SK-N-MC (cell line): ENCODE data around the gene IER2.

Experiments used
- DNase-seq: peaks from one replicate; pipeline ENCODE4 v3.0.0-alpha.2; 2011; ENCODE audit warnings: low read depth, low spot score
- H3K27ac ChIP-seq: fragments of 200-600 bp; sonication (generic); 2 replicates; pipeline ENCODE4 v1.5.1; 2016; ENCODE audit warnings: mixed run types
- H3K36me3 ChIP-seq: fragments of 200-600 bp; sonication (generic); 2 replicates; pipeline ENCODE4 v1.6.1; 2017; ENCODE audit warnings: antibody characterized with exemption, low read length, mixed read lengths; ENCODE audit not compliant: insufficient read depth
- H3K4me3 ChIP-seq: fragments of 200-600 bp; sonication (generic); 2 replicates; pipeline ENCODE4 v1.5.1; 2016
- H3K9ac ChIP-seq: fragments of 200-600 bp; sonication (generic); 2 replicates; pipeline ENCODE4 v1.8.0; 2017; ENCODE audit warnings: mixed run types, mixed read lengths; ENCODE audit not compliant: insufficient read length
- H3K9me3 ChIP-seq: fragments of 200-600 bp; sonication (generic); 2 replicates; pipeline ENCODE4 v1.6.1; 2017; ENCODE audit warnings: low read depth, mild to moderate bottlenecking, antibody characterized with exemption, low read length, moderate library complexity, mixed read lengths
- EZH2 ChIP-seq: fragments of 200-600 bp; sonication (generic); IDR thresholded peaks from one replicate; pipeline ENCODE4 v1.6.1; 2017; ENCODE audit warnings: antibody characterized with exemption
- FOXP2 ChIP-seq: optimal IDR thresholded peaks from 2 replicates; pipeline ENCODE3; 2011; ENCODE audit warnings: mild to moderate bottlenecking, moderate library complexity; ENCODE audit not compliant: insufficient read depth; ENCODE audit errors: extremely low read length, control extremely low read depth
- POLR2AphosphoS5 ChIP-seq: IDR thresholded peaks from 2 replicates; pipeline ENCODE4 v1.6.1; 2012; ENCODE audit warnings: mild to moderate bottlenecking, low read depth, low read length, borderline replicate concordance

Gene IER2

DNA sequence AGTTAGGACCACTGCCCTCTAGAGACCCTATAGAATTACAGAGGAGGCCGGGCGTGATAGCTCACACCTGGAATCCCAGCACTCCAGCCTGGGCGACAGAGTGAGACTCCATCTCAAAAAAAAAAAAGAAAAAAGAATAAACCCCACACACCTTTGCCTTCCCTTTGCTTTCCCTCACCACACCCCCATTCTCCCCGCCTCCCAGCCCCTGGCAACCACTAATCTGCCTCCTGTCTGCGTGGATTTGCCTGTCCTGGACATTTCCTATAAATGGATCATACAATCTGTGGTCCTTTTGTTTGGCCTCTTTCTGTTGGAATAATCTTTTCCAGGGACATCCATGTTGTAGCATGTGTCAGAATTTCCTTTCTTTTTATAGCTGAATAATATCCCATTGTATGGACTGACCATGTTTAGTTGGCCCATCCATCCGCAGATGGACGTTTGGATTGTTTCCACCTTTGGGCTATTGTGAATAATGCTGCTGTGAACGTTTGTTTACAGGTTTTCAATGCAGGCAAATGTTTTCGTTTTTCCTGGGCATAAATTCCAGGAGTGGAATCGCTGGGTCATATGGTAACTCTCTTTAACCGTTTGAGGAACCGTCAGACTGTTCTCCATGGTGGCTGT is 16.9 kb upstream of the IER2 start:
- Histone ChIP-seq H3K4me3 (no peak overlapping the region), H3K9ac (no peak overlapping the region), H3K9me3 (no peaks in the 10 kb centered on the region), H3K36me3 (peaks cover 31% of the 10 kb centered on the region; the same call in 1 of the 2 replicates), H3K27ac (0 out of 2 replicates have a peak overlapping the region, but pooled peaks have one; percentile 13)
- TF ChIP-seq FOXP2, result no peak
- TF ChIP-seq POLR2AphosphoS5, result no peak
- TF ChIP-seq EZH2, result no peak
- DNase-seq, result no peak

DNA sequence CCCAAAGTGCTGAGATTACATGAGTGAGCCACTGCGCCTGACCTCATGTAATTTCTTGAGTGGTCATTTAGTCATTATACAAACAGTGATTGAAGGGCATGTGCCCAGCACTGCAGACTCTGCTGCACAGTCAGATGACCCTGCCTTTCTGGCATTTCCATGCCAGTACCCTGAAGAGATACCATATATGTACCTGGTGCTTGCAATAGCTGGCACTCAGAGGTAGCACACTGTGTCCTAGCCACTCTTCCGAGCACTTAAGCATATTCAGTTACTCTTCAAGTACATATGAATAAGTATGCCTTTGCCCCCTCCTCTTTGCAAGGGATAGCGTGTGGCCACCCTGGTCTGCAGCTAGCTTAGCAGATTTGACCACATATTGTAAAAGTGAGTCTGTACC is 15.6 kb upstream of the IER2 start:
- no peak for TF ChIP-seq FOXP2
- no peak for TF ChIP-seq EZH2
- TF ChIP-seq POLR2AphosphoS5, result no peak
- Histone ChIP-seq H3K9me3 (no peaks in the 10 kb centered on the region), H3K4me3 (no peak overlapping the region), H3K27ac (no peak overlapping the region), H3K9ac (no peak overlapping the region), H3K36me3 (peaks cover 36% of the 10 kb centered on the region; the same call in 1 of the 2 replicates)
- no peak for DNase-seq

DNA sequence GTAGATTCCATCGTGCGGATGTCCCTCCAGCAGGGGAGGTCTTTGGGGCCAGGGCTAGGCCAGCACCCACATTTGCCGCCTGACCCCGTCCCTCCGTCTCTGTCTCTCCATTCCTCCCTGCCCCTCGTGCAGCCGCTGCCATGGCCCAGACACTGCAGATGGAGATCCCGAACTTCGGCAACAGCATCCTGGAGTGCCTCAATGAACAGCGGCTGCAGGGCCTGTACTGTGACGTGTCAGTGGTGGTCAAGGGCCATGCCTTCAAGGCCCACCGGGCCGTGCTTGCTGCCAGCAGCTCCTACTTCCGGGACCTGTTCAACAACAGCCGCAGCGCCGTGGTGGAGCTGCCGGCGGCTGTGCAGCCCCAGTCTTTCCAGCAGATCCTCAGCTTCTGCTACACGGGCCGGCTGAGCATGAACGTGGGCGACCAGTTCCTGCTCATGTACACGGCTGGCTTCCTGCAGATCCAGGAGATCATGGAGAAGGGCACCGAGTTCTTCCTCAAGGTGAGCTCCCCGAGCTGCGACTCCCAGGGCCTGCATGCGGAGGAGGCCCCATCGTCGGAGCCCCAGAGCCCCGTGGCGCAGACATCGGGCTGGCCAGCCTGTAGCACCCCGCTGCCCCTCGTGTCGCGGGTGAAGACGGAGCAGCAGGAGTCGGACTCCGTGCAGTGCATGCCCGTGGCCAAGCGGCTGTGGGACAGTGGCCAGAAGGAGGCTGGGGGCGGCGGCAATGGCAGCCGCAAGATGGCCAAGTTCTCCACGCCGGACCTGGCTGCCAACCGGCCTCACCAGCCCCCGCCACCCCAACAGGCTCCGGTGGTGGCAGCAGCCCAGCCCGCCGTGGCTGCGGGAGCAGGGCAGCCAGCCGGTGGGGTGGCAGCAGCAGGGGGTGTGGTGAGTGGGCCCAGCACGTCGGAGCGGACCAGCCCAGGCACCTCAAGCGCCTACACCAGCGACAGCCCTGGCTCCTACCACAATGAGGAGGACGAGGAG is 14.8 kb upstream of the IER2 start:
- TF ChIP-seq POLR2AphosphoS5, result no peak
- no peak for TF ChIP-seq FOXP2
- no peak for TF ChIP-seq EZH2
- peaks cover 36% of the 10 kb centered on the region; the same call in 1 of the 2 replicates for H3K36me3 ChIP-seq
- no peak overlapping the region for H3K4me3 ChIP-seq

DNA sequence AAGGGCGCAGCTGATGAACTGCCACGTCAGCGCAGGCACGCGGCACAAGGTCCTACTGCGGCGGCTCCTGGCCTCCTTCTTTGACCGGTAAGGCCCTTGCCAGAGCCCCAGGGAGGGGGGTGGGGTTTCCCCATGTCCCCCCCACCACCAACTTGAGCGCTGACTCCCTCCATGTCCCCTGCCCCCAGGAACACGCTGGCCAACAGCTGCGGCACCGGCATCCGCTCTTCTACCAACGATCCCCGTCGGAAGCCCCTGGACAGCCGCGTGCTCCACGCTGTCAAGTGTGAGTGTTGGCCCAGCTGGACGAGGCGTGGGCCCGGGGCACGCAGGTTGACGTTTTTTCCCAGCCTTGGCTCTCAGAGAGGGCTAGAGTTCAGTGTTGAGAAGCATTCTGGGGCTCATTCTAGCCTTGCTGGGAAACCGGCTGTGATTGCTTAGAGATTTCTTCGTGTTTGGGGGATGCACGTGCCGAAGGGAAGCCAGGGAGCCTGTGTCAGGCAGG is 12.9 kb upstream of the IER2 start:
- DNase-seq, result no peak
- Histone ChIP-seq H3K27ac (no peak overlapping the region), H3K9me3 (no peaks in the 10 kb centered on the region), H3K9ac (no peak overlapping the region), H3K4me3 (no peak overlapping the region), H3K36me3 (peaks cover 36% of the 10 kb centered on the region; the same call in 1 of the 2 replicates)
- TF ChIP-seq POLR2AphosphoS5 (no peak), EZH2 (no peak), FOXP2 (no peak)

More for the DNA sequence above, 14.8 kb upstream of the IER2 start:
- no peak overlapping the region for H3K9ac ChIP-seq
- H3K27ac ChIP-seq, result no peak overlapping the region
- DNase-seq, result no peak
- no peaks in the 10 kb centered on the region for H3K9me3 ChIP-seq

DNA sequence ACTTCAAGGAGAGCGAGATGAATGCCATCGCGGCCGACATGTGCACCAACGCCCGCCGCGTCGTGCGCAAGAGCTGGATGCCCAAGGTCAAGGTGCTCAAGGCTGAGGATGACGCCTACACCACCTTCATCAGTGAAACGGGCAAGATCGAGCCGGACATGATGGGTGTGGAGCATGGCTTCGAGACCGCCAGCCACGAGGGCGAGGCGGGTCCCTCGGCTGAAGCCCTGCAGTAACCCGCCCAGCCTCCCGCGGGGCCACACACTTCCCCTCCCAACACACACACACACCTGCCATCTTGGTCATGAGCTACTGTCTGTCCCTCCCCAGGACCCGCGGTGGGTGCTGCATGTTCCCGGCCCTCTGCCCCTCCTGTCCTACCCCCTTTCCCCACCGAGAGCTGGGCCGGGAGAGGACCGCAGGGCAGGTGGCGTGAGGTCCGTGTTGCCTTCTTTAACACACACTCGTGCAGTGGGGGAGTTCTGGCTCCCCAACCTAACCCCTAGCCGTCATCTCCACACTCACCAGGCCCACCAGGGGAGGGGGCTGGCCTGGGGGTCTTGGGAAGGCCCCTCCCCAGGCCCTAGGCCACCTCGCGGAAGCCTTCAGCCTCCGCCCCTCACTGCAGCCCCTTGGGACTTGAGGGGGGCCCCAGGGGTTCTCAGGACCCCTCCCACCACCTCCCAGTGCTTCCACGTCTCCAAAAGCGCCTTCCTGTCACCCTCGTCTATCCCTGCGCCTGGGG is 11.9 kb upstream of the IER2 start:
- Histone ChIP-seq H3K27ac (peak overlapping the region; percentile 71), H3K4me3 (no peak overlapping the region), H3K36me3 (peaks cover 36% of the 10 kb centered on the region; the same call in 1 of the 2 replicates), H3K9me3 (no peaks in the 10 kb centered on the region), H3K9ac (no peak overlapping the region)
- DNase-seq, result no peak
- TF ChIP-seq EZH2 (no peak), POLR2AphosphoS5 (peak; percentile 13; the same call in 1 of the 2 replicates)

DNA sequence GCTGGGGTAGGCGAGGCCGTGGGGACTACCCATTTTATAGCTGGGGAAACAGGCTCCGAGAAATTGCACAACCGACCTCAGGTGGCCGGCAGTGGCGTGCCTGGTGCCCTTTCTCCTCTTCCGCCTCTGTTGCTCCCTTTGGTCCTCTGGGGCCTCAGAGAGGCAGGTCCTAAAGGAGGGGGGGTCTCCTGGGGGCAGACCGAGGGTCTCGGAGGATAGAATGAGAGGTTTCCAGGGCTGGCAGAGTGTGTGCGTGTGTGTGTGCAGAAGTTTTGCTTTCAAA is 11.4 kb upstream of the IER2 start:
- no peak for DNase-seq
- TF ChIP-seq EZH2 (no peak), POLR2AphosphoS5 (no peak), FOXP2 (no peak)
- Histone ChIP-seq H3K36me3 (peaks cover 36% of the 10 kb centered on the region; the same call in 1 of the 2 replicates), H3K4me3 (no peak overlapping the region), H3K9me3 (no peaks in the 10 kb centered on the region), H3K9ac (no peak overlapping the region), H3K27ac (peak overlapping the region; percentile 71)

DNA sequence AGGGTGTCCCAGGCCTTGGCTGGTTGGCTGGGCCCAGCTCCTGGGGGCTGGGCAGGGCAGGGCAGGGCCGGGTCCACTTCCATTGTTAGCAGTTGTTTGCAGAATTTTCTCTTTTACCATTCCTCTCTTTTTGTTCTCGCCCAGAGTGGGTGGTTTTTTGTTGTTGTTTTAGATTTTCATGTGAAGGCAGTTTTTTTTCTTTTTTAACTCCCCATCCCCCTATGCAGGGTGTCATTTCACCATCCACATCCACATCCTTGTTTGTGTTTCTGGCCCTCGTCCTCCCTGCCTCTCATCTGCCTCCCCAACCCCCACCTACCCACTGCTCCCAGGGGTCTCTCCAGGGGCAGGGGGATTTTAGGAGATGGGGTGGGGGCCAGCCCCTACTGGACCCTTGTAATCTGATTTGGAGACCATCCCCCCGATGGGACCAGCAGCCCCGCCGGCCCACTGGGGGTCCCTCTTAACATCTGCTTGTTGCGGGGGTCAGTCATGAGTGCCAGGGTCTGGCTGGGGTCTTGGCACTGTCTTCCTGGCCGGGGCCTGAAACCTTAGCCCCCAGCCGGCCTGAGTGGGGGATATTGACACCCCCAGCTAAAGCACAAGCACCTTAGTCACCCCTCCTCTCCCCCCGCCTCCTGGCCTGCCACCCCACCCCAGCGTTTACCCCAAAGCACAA is 10.4 kb upstream of the IER2 start:
- H3K4me3 ChIP-seq, result no peak overlapping the region
- peaks cover 42% of the 10 kb centered on the region; the same call in 1 of the 2 replicates for H3K36me3 ChIP-seq
- TF ChIP-seq EZH2 (no peak), FOXP2 (no peak), POLR2AphosphoS5 (no peak)
- H3K9me3 ChIP-seq, result no peaks in the 10 kb centered on the region
- H3K9ac ChIP-seq, result no peak overlapping the region
- DNase-seq, result no peak
- peak overlapping the region; percentile 71; the same call in 1 of the 2 replicates for H3K27ac ChIP-seq
